Kidney tubule cell (primary cell): Measurements from ENCODE around the gene P4HA3.

Experiments used
- DNase-seq: peaks from one replicate; pipeline ENCODE4 v3.0.0-alpha.2; 2018; ENCODE audit warnings: low spot score

P4HA3 gene

GRCh38 chr11:74262725-74263124 is 48.7 kb downstream of the P4HA3 start:
- DNase-seq: no peak

DNA sequence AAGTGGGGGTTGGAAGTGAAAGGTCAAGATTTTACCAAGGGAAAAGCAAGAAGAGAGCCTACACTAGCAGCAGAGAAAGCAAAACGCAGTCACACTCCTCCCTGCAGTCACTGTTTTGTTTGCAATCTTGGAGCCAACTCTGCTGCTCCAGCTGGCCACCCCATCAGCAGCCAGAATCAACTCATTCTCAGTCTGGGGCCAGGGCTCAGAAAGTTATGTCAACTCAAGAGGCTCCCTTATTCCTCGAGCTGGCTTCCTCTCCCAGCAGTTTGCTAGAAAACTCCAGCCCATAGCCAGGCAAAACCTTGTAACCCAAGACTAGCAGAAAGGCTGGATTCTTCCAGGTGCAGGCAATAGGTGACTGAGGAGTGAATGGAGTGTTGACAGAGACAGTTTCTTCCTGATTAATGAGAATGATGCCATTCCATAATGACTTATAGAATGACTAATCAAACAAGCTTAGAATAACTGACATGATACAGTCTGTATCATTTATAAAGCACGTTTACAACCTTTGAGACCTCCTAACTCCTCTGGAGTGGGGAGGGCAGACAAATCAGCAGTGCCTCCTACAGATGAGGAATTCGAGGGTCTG is 53.4 kb downstream of the P4HA3 start:
- peak; percentile 13 for DNase-seq

DNA sequence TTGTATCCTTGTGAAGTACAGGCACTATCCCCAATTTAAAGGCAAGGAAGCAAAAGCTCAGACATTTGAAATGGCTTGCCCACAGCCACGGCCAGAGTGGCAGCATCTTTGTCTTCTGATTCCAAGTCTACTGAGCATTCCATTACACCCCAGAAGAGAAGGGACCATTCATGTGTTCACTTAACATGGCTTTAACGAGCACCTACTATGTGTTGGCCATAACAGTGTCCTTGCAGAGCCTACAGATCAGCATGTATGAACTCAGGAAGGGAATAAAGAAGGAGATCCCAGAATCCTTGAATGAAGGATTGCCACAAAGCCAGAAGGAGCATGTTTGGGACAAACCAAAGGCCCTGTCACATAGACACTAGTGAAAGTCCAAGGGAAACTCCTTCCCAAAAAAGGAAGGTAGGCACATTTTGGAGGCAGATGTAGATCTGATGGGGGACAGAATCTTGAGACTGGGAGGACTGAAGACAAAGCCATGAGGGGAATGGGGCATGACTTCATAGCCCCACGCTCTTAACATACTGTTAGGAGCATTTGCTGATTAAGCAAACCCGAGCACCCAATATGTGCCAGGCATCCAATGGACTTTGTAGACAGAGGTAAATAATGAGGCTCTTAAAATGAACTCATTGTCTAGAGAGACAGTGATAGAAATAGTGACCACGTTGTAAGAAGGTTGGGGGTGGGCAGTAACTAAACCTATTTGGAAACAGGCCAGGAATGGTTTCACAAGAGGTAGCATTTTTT is 54.9 kb downstream of the P4HA3 start:
- DNase-seq: no peak

- DNase-seq: peak; percentile 70
These were observed 55.6 kb downstream of the P4HA3 start for GRCh38 chr11:74255741-74256375.

DNA sequence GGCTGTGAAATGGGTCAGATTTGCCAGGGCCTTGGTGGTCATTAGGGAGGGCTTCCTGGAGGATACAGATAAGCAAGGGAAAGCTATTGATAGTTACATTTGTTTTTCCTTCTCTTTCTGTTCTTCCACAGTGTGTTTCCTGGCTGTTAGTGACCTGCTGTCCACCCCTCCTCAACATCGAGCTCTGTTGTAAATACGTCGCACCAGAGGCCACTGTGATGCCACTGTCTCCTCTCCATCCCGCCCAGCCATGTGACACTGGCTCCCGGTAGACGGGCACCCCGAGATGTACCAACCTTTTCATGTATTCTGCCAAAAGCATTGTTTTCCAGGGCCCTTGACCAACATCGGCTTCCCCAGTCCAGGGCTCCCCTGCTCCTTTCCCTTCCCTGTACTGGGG is 58.1 kb downstream of the P4HA3 start:
- no peak for DNase-seq

GRCh38 chr11:74249496-74249895 is 61.9 kb downstream of the P4HA3 start:
- DNase-seq: no peak

- DNase-seq: no peak
These were observed 63.0 kb downstream of the P4HA3 start for GRCh38 chr11:74248469-74248868.

DNA sequence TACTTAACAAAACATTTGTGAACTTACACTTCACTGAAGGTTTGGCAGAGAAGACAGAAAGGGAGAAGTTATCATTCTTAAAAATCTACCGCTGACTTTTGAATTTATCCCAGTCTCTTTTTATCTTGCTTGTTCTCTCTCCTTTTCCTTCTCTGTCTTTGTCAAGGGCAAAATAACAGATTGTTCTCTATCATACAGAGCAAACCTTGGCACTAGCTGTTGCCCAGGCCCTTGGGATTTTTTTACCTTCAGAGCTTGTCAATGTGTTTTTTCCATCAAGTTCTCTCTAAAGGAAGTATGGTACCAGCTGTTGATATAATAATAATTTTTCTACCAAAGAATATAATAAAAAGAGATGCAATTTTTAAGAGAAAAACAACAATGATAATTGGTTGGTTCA is 73.2 kb downstream of the P4HA3 start:
- no peak for DNase-seq

- no peak for DNase-seq
These were observed 73.9 kb downstream of the P4HA3 start for GRCh38 chr11:74237541-74237940.

DNA sequence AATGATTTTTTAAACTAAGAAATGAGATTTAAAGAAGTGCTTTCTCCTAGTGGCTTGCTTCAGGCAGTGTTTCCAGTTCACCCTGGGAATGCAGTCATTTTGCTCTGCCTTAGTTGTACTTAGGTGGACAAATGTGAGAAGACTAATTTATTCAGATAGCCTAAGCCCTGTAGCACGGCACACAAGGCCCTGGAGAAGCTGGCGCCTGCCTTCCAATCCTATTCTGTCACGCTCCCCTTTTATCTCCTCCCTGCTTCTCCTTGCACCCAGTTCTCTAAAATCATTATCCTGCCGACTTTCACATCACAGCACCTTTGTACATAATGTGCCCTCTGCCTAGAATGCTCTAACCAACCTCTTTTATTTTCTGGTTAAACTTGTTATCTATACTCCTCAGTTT is 76.3 kb downstream of the P4HA3 start:
- no peak for DNase-seq

DNA sequence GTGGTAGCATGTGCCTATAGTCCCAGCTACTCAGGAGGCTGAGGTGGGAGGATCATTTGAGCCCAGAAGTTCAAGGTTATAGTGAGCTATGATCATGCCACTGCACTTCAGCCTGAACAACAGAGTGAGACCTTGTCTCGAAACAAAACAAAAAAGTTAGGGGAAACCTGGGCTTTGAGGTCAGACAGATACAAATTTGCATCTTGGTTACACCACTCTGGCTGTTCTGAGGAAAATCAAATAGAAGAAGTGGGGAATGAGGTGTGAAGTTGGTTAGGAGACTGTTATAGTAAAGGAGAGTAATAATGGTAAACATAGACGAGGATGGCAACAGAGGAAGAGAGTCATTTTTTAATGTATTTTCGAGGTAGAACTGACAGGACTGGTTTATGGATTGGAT is 77.8 kb downstream of the P4HA3 start:
- DNase-seq: no peak

- no peak for DNase-seq
These were observed 79.0 kb downstream of the P4HA3 start for GRCh38 chr11:74232311-74232950.

- no peak for DNase-seq
These were observed 84.5 kb downstream of the P4HA3 start for GRCh38 chr11:74226907-74227306.

GRCh38 chr11:74225565-74225964 is 85.9 kb downstream of the P4HA3 start:
- DNase-seq: no peak

GRCh38 chr11:74221816-74222215 is 89.6 kb downstream of the P4HA3 start:
- DNase-seq: no peak

DNA sequence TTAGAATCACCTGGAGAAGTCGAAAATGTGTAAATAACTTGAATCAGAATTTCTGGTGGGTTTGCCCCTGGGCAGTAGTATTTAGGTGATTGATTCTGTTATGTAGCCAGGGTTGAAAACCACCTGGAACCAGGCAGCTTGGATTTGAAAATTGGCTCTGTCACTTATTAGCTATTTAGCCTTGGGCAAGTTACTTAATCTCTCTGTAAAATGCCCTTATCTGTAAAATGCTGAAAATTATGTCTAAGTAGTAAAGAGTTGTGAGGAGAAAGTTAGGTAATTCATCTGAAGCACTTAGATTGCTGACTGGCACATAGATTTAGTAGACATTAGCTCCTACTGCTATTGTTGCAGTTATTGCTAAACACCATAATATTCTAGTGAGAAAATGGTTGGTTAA is 91.1 kb downstream of the P4HA3 start:
- no peak for DNase-seq
